Right lobe of liver (tissue), 4 donors: Measurements from ENCODE around the gene NRXN3.

Source experiments
- CTCF ChIP-seq, 4 donors: fragments of 200-600 bp in 3 of 4; fragments of 450-650 bp in 1 of 4; IDR thresholded peaks; one replicate each; pipeline versions ENCODE4 v1.5.1 to v1.8.0; 2016 to 2022; ENCODE audit warnings: antibody characterized with exemption in 4 of 4, mild to moderate bottlenecking in 2 of 4
- POLR2A ChIP-seq: fragments of 450-650 bp; IDR thresholded peaks from one replicate; pipeline ENCODE4 v1.6.1; 2017; ENCODE audit warnings: antibody characterized with exemption, mild to moderate bottlenecking
- donor health status: DM: no; HTN: no; CAD: no.
- donor health status: DM: no; HTN: no; CAD: no.
- donor health status: DM: no; HTN: yes; CAD: no.

DNA sequence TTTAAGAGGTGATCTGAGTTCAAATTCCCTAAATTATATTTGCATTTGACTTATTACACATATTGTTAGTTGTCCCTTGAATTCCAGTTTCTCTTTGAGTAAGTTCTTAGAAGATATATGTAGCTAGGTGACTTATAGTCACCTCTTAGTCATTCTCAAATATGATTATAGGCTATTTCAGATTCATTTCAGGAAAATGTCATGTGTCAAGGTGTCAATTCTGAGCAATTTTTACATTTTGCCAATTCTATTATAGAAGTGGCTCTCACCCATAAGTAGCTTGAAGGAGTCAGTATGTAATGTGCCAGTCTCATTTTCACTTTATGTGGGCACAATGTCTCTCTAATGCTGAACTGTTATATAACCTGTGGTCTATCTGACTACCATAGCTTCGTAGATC is 1417.7 kb downstream of the NRXN3 start:
- no peak for TF ChIP-seq CTCF (IDR thresholded peaks at IDR 0.05)
- TF ChIP-seq POLR2A, result no peak
